Measurements from ENCODE around the gene SLC12A4. TPM values are rescaled to one million over a fixed set of nuclear protein-coding genes. Genes with fewer than 3 reads are reported as not detected.

Gene SLC12A4
- total RNA-seq, 1 experiment from 2014 or later = 107 TPM

DNA sequence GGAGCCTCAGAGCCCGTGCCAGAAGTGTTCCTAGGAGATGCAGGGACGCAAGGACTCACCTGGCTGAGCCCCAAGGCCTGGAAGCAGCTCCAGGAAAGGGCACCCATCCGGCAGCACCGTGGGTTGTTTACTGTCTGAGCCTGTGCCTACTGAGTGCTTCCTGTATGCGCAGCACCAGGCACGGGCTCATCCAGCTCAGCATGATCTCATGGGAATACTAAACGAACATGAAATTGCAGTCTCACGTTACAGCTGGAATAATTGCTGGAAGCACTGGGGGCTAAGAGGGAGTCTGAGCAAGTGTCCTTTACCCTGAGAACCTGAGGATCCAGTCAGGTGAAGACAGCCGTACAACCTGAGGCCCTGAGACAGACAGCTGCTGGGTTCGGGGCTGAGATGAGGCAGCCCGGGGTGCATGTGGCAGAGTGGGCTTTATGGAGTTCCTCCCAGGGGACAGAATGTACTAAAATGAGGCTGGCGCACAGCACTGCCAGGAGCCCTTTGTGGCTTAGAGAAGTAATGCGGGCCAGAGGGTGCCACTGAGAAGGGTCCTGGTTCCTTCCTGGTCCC is 42.2 kb downstream of the SLC12A4 start:
- no TSS peak for BruUV-seq (replicated peaks)
- H3K4me3 ChIP-seq (ENCODE audit: low read depth, low read length) = no peak overlapping the region
- Mint-ChIP-seq H3K36me3 (ENCODE audit: insufficient read depth, unreplicated experiment) (peaks cover 13% of the 10 kb centered on the region), H3K4me3 (ENCODE audit: unreplicated experiment) (no peak overlapping the region), H3K27me3 (ENCODE audit: insufficient read depth, unreplicated experiment) (no peaks in the 10 kb centered on the region), H3K9me3 (ENCODE audit: unreplicated experiment) (no peaks in the 10 kb centered on the region), H3K27ac (ENCODE audit: unreplicated experiment) (no peak overlapping the region), H3K4me1 (ENCODE audit: low read depth, unreplicated experiment) (no peaks in the 10 kb centered on the region)
- no peaks in the 10 kb centered on the region for H3K27me3 ChIP-seq (replicated peaks; ENCODE audit: control insufficient read depth, insufficient read depth, low read length)
- intact Hi-C loops (cut with micrococcal nuclease; ENCODE audit: unreplicated experiment) = no loop called here
- no peaks in the 10 kb centered on the region for H3K4me1 ChIP-seq
- no peak for DNase-seq
- ChIA-PET CTCF (interaction anchor here (1.9 kb wide), 1 partner anchor 110 kb away, joined by 7 read pairs; no protein-coding TSS in a partner anchor), POLR2A (interaction anchor here (0.8 kb wide), 1 partner anchor 9 kb away, joined by 3 read pairs; no protein-coding TSS in a partner anchor)
- TF ChIP-seq, protein P1, sequence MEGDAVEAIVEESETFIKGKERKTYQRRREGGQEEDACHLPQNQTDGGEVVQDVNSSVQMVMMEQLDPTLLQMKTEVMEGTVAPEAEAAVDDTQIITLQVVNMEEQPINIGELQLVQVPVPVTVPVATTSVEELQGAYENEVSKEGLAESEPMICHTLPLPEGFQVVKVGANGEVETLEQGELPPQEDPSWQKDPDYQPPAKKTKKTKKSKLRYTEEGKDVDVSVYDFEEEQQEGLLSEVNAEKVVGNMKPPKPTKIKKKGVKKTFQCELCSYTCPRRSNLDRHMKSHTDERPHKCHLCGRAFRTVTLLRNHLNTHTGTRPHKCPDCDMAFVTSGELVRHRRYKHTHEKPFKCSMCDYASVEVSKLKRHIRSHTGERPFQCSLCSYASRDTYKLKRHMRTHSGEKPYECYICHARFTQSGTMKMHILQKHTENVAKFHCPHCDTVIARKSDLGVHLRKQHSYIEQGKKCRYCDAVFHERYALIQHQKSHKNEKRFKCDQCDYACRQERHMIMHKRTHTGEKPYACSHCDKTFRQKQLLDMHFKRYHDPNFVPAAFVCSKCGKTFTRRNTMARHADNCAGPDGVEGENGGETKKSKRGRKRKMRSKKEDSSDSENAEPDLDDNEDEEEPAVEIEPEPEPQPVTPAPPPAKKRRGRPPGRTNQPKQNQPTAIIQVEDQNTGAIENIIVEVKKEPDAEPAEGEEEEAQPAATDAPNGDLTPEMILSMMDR (IDR thresholded peaks at IDR 0.05; ENCODE audit: insufficient read depth in 1 of 2, low read depth in 1 of 2, low read length in 1 of 2, severe bottlenecking in 1 of 2, unreplicated experiment in 1 of 2) = peak in 1 of 2 experiments; percentile 37
- no peaks in the 10 kb centered on the region for H3K9me3 ChIP-seq
- H3K36me3 ChIP-seq (ENCODE audit: control insufficient read depth, insufficient read depth, low read length) = peaks cover 11% of the 10 kb centered on the region

DNA sequence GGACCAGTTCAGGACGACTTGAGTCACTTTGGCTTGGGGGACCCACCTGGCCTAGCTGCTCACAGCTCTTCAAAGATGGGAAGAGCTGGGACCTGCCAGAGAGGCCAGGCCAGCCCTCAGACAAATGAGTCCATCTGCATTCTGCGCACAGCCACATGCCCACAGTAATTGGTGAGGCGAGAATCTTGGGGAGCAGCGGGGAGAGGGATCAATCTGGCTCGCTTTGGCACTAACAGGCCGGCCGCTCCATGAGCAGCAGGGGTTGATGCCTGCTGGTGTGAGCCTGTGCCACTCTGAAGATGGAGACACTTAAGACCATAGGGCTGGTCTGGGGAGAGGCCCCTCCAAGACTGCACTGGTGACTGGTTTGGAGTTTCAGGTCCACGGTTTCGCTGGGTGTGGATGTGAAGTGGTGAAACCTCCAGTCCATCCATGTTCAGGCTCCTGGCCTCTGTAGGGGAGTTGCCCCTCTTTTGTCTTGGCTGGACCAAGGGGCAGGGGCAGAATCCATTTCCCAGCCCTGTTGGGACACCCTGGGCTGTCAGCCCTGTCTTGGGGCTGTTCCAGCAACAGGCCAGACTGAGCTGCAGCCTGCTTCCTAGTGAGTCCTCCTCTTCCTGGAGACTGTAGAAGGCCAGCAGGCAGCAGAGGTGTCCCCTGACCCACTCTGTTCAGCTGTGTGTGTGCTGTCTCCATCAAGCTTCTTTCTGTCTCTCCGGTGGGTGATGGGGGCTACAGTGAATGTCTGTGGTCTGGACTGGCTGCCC is 44.1 kb downstream of the SLC12A4 start:
- H3K9me3 Mint-ChIP-seq (ENCODE audit: unreplicated experiment) = no peaks in the 10 kb centered on the region
- CTCF ChIA-PET = interaction anchor here (0.6 to 1.1 kb wide), 2 partner anchors 75 to 118 kb away, joined by 3 read pairs; partner anchors contain the start of genes RANBP10 and TSNAXIP1
- H3K36me3 ChIP-seq (ENCODE audit: control insufficient read depth, insufficient read depth, low read length) = peaks cover 15% of the 10 kb centered on the region

DNA sequence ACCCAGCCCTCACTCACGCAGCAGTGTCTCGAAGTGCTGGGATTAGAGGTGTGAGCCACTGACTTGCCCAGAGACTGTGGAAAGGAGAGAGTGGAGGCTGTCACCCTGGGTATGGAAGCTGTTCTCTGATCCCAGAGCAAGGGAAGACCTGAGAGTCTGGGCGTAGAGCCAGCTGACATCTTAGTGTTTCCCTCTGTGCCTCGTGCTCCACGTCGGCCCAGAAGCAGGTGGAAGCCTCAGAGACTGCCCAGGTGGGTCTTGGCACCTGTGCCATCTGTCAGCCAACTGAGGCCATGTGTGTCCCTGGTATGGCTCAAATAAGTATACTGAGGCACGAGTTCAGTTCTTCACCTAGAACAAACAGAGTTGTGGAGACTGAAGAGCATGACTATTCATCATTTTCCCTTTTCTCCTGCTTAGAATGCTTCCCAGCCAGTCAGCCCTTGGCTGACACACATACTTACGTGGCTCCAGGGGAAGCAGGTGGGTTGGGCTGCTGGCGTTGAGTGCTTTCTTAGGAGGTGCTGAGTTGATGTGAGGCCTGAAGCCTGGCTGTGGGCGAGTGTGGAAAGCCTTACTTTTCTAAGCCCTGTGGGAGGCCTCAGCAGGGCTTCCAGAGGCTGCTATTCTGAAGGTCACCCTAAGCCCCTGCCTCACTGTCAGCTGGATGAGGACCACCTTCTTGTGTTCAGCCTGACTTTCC is 44.9 kb downstream of the SLC12A4 start:
- no peak overlapping the region for H3K4me3 ChIP-seq (ENCODE audit: low read depth, low read length)
- H3K36me3 Mint-ChIP-seq (ENCODE audit: insufficient read depth, unreplicated experiment) = peaks cover 10% of the 10 kb centered on the region
- TF ChIP-seq, protein P1 (IDR thresholded peaks at IDR 0.05; ENCODE audit: insufficient read depth in 1 of 2, low read depth in 1 of 2, low read length in 1 of 2, severe bottlenecking in 1 of 2, unreplicated experiment in 1 of 2) = no peak
- H3K4me1 ChIP-seq = no peaks in the 10 kb centered on the region
- H3K36me3 ChIP-seq (ENCODE audit: control insufficient read depth, insufficient read depth, low read length) = peaks cover 8% of the 10 kb centered on the region
- no peak overlapping the region for H3K27ac Mint-ChIP-seq (ENCODE audit: unreplicated experiment)
- H3K4me1 Mint-ChIP-seq (ENCODE audit: low read depth, unreplicated experiment) = no peaks in the 10 kb centered on the region
- BruUV-seq (replicated peaks) = no TSS peak
- no peak overlapping the region for H3K4me3 Mint-ChIP-seq (ENCODE audit: unreplicated experiment)
- H3K27me3 ChIP-seq (replicated peaks; ENCODE audit: control insufficient read depth, insufficient read depth, low read length) = no peaks in the 10 kb centered on the region
- H3K9me3 Mint-ChIP-seq (ENCODE audit: unreplicated experiment) = no peaks in the 10 kb centered on the region
- ChIA-PET CTCF (interaction anchor here (0.5 to 1.1 kb wide), 3 partner anchors 40 to 245 kb away, joined by 3 read pairs; partner anchors contain the start of genes RANBP10 and TSNAXIP1), POLR2A (no interaction called here)
- no peaks in the 10 kb centered on the region for H3K27me3 Mint-ChIP-seq (ENCODE audit: insufficient read depth, unreplicated experiment)
- no peak for DNase-seq
- no peaks in the 10 kb centered on the region for H3K9me3 ChIP-seq
- intact Hi-C loops (cut with micrococcal nuclease; ENCODE audit: unreplicated experiment) = no loop called here

More for the DNA sequence above, 44.1 kb downstream of the SLC12A4 start:
- POLR2A ChIA-PET = no interaction called here
- Histone ChIP-seq H3K27me3 (replicated peaks; ENCODE audit: control insufficient read depth, insufficient read depth, low read length) (no peaks in the 10 kb centered on the region), H3K4me1 (no peaks in the 10 kb centered on the region), H3K9me3 (no peaks in the 10 kb centered on the region), H3K4me3 (ENCODE audit: low read depth, low read length) (no peak overlapping the region)
- BruUV-seq (replicated peaks) = no TSS peak
- H3K4me1 Mint-ChIP-seq (ENCODE audit: low read depth, unreplicated experiment) = no peaks in the 10 kb centered on the region
- intact Hi-C loops (cut with micrococcal nuclease; ENCODE audit: unreplicated experiment) = no loop called here
- no peaks in the 10 kb centered on the region for H3K27me3 Mint-ChIP-seq (ENCODE audit: insufficient read depth, unreplicated experiment)
- H3K36me3 Mint-ChIP-seq (ENCODE audit: insufficient read depth, unreplicated experiment) = peaks cover 13% of the 10 kb centered on the region
- no peak overlapping the region for H3K27ac Mint-ChIP-seq (ENCODE audit: unreplicated experiment)
- TF ChIP-seq, protein P1 (IDR thresholded peaks at IDR 0.05; ENCODE audit: insufficient read depth in 1 of 2, low read depth in 1 of 2, low read length in 1 of 2, severe bottlenecking in 1 of 2, unreplicated experiment in 1 of 2) = no peak
- H3K4me3 Mint-ChIP-seq (ENCODE audit: unreplicated experiment) = no peak overlapping the region
- DNase-seq = no peak
